ENCODE measurements around the gene HTR3C. TPM values are rescaled to one million over a fixed set of nuclear protein-coding genes. Genes with fewer than 3 reads are reported as not detected.
"Not testable (repeated sequence)": the region's sequence is repeated elsewhere in the genome, so short reads cannot be mapped to it uniquely, and the experiment has no call there.

HTR3C gene
- total RNA-seq, 1 experiment from 2014 or later: not detected

DNA sequence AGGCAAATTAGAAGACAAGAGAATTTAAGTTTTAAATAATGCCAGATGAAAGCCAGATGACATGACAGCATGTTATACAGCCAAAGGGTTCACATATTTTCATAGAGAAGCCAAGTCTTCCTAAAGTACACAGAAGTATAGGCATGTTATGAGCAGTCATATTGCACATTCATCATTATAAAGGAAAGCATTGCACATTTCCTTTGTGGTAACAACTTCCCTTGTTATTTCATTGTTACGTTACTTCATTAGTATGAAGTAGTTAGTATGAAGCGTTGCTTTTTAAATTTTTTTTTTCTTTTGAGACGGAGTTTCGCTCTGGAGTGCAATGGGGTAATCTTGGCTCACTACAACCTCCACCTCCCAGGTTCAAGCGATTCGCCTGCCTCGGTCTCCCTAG is 30.5 kb upstream of the HTR3C start (continued):
- TF ChIP-seq POLR2AphosphoS5 (IDR thresholded peaks at IDR 0.05; ENCODE audit: low read depth, low read length): no peak
- TF ChIP-seq, protein P1, sequence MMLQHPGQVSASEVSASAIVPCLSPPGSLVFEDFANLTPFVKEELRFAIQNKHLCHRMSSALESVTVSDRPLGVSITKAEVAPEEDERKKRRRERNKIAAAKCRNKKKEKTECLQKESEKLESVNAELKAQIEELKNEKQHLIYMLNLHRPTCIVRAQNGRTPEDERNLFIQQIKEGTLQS (IDR thresholded peaks at IDR 0.05): no peak

DNA sequence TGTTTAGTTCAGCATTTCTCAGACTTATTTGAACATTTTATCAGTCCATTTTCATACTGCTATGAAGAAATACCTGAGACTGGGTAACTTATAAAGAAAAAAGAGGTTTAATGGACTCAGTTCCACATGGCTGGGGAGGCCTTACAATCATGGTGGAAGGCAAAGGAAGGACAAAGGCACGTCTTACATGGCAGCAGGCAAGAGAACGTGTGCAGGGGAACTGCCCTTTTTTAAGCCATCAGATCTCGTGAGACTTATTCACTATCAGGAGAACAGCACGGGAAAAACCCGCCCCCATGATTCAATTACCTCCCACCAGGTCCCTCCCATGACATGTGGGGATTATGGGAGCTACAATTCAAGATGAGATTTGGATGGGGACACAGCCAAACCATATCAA is 27.6 kb upstream of the HTR3C start:
- H3K79me2 ChIP-seq (ENCODE audit: insufficient read depth, low read length); RAD21 ChIA-PET (ENCODE audit: low non-redundant PET in 1 of 2, low total read pairs in 2 of 2, uncharacterized antibody in 2 of 2, unreplicated experiment in 2 of 2); H3K4me2 ChIP-seq (ENCODE audit: low read length); H3K4me3 ChIP-seq (replicated peaks in 1 of 2; ENCODE audit: low read depth in 1 of 2, low read length in 2 of 2); ATAC-seq; H3K36me3 ChIP-seq (ENCODE audit: control insufficient read depth in 1 of 2, insufficient read depth in 2 of 2, low read length in 2 of 2); CTCF ChIA-PET; POLR2A ChIA-PET; DNase-seq (ENCODE audit: low read depth, low spot score); H3K4me1 ChIP-seq (ENCODE audit: control insufficient read depth in 1 of 2, insufficient read depth in 2 of 2, low read length in 2 of 2); H3K9me2 ChIP-seq (ENCODE audit: insufficient read depth); H3K27me3 ChIP-seq (ENCODE audit: insufficient read depth, low read length); BruUV-seq (replicated peaks); H3K27ac ChIP-seq (ENCODE audit: low read depth, low read length); H3K9ac ChIP-seq (ENCODE audit: low read length); H3K9me3 ChIP-seq (ENCODE audit: control insufficient read depth in 1 of 2, insufficient read depth in 1 of 2, low read depth in 1 of 2, low read length in 2 of 2); intact Hi-C loops (cut with micrococcal nuclease); H4K20me1 ChIP-seq (ENCODE audit: insufficient read depth); H2AFZ ChIP-seq (ENCODE audit: low read depth, low read length, poor library complexity, severe bottlenecking): not testable (repeated sequence)

DNA sequence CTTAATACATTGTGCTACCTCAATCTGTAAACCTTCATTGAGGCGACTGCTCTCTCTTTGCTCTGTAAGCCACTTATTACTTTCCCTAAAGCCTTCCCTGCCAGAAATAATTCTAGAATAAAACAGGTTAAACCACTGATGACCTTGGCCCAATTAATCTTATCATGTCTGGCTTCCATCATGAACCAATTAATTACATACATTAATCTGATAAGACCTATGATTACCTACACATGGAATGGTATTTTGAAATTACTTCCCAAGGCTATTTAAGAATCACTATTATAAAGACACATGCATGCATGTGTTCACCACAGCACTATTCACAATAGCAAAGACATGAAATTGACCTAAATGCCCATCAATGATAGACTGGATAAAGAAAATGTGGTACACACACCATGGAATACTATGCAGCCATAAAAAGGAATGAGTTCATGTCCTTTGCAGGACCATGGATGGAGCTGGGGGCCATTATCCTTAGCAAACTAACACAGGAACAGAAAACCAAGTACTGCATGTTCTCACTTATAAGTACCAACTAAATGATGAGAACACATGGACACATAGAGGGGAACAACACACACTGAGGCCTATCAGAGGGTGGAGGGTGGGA is 24.5 kb upstream of the HTR3C start:
- H3K9me2 ChIP-seq (ENCODE audit: insufficient read depth); H3K9ac ChIP-seq (ENCODE audit: low read length); H4K20me1 ChIP-seq (ENCODE audit: insufficient read depth); H3K27ac ChIP-seq (ENCODE audit: low read depth, low read length); H3K9me3 ChIP-seq (ENCODE audit: control insufficient read depth in 1 of 2, insufficient read depth in 1 of 2, low read depth in 1 of 2, low read length in 2 of 2); POLR2A ChIA-PET; ATAC-seq; CTCF ChIA-PET; H3K4me2 ChIP-seq (ENCODE audit: low read length); intact Hi-C loops (cut with micrococcal nuclease); H2AFZ ChIP-seq (ENCODE audit: low read depth, low read length, poor library complexity, severe bottlenecking); DNase-seq (ENCODE audit: low read depth, low spot score); RAD21 ChIA-PET (ENCODE audit: low non-redundant PET in 1 of 2, low total read pairs in 2 of 2, uncharacterized antibody in 2 of 2, unreplicated experiment in 2 of 2); H3K27me3 ChIP-seq (ENCODE audit: insufficient read depth, low read length); BruUV-seq (replicated peaks); H3K4me3 ChIP-seq (replicated peaks in 1 of 2; ENCODE audit: low read depth in 1 of 2, low read length in 2 of 2); H3K4me1 ChIP-seq (ENCODE audit: control insufficient read depth in 1 of 2, insufficient read depth in 2 of 2, low read length in 2 of 2); H3K79me2 ChIP-seq (ENCODE audit: insufficient read depth, low read length); H3K36me3 ChIP-seq (ENCODE audit: control insufficient read depth in 1 of 2, insufficient read depth in 2 of 2, low read length in 2 of 2): not testable (repeated sequence)
